ENCODE data around the gene PPARA.

Gene PPARA

GRCh38 chr22:46153930-46154329, 3.6 kb downstream of the PPARA start:
- no peak overlapping the region for H3K4me3 ChIP-seq (ENCODE audit: low read length)
- no peak for TF ChIP-seq ZNF274 (IDR thresholded peaks at IDR 0.05; ENCODE audit: low read depth, low read length)

- no peak for TF ChIP-seq ZNF274 (IDR thresholded peaks at IDR 0.05; ENCODE audit: low read depth, low read length)
- H3K4me3 ChIP-seq (ENCODE audit: low read length): no peak overlapping the region
These were observed 5.7 kb downstream of the PPARA start for GRCh38 chr22:46156031-46156430.

- TF ChIP-seq ZNF274 (IDR thresholded peaks at IDR 0.05; ENCODE audit: low read depth, low read length): no peak
- H3K4me3 ChIP-seq (ENCODE audit: low read length): no peak overlapping the region
These were observed 8.0 kb downstream of the PPARA start for GRCh38 chr22:46158283-46158682.

GRCh38 chr22:46159212-46159611, 8.9 kb downstream of the PPARA start:
- TF ChIP-seq ZNF274 (IDR thresholded peaks at IDR 0.05; ENCODE audit: low read depth, low read length): no peak
- H3K4me3 ChIP-seq (ENCODE audit: low read length): no peak overlapping the region

GRCh38 chr22:46159777-46160176, 9.5 kb downstream of the PPARA start:
- TF ChIP-seq ZNF274 (IDR thresholded peaks at IDR 0.05; ENCODE audit: low read depth, low read length): no peak
- no peak overlapping the region for H3K4me3 ChIP-seq (ENCODE audit: low read length)

GRCh38 chr22:46162285-46162684, 12.0 kb downstream of the PPARA start:
- no peak for TF ChIP-seq ZNF274 (IDR thresholded peaks at IDR 0.05; ENCODE audit: low read depth, low read length)
- H3K4me3 ChIP-seq (ENCODE audit: low read length): no peak overlapping the region

- no peak for TF ChIP-seq ZNF274 (IDR thresholded peaks at IDR 0.05; ENCODE audit: low read depth, low read length)
These were observed 12.6 kb downstream of the PPARA start for GRCh38 chr22:46162771-46163556.

GRCh38 chr22:46163557-46163888, 13.2 kb downstream of the PPARA start:
- TF ChIP-seq ZNF274 (IDR thresholded peaks at IDR 0.05; ENCODE audit: low read depth, low read length): no peak
- no peak overlapping the region for H3K4me3 ChIP-seq (ENCODE audit: low read length)

More at GRCh38 chr22:46162771-46163556, 12.6 kb downstream of the PPARA start:
- H3K4me3 ChIP-seq (ENCODE audit: low read length): no peak overlapping the region

- no peak for TF ChIP-seq ZNF274 (IDR thresholded peaks at IDR 0.05; ENCODE audit: low read depth, low read length)
- H3K4me3 ChIP-seq (ENCODE audit: low read length): no peak overlapping the region
These were observed 15.7 kb downstream of the PPARA start for GRCh38 chr22:46165977-46166376.

- H3K4me3 ChIP-seq (ENCODE audit: low read length): no peak overlapping the region
- TF ChIP-seq ZNF274 (IDR thresholded peaks at IDR 0.05; ENCODE audit: low read depth, low read length): no peak
These were observed 19.3 kb downstream of the PPARA start for GRCh38 chr22:46169628-46170027.

GRCh38 chr22:46171940-46172339, 21.6 kb downstream of the PPARA start:
- TF ChIP-seq ZNF274 (IDR thresholded peaks at IDR 0.05; ENCODE audit: low read depth, low read length): no peak
- no peak overlapping the region for H3K4me3 ChIP-seq (ENCODE audit: low read length)

- TF ChIP-seq ZNF274 (IDR thresholded peaks at IDR 0.05; ENCODE audit: low read depth, low read length): no peak
- H3K4me3 ChIP-seq (ENCODE audit: low read length): no peak overlapping the region
These were observed 22.3 kb downstream of the PPARA start for GRCh38 chr22:46172522-46173110.

GRCh38 chr22:46173152-46173551, 22.8 kb downstream of the PPARA start:
- H3K4me3 ChIP-seq (ENCODE audit: low read length): no peak overlapping the region
- TF ChIP-seq ZNF274 (IDR thresholded peaks at IDR 0.05; ENCODE audit: low read depth, low read length): no peak

- TF ChIP-seq ZNF274 (IDR thresholded peaks at IDR 0.05; ENCODE audit: low read depth, low read length): no peak
- no peak overlapping the region for H3K4me3 ChIP-seq (ENCODE audit: low read length)
These were observed 25.3 kb downstream of the PPARA start for GRCh38 chr22:46175631-46176030.

GRCh38 chr22:46176508-46177003, 26.2 kb downstream of the PPARA start:
- H3K4me3 ChIP-seq (ENCODE audit: low read length): no peak overlapping the region
- TF ChIP-seq ZNF274 (IDR thresholded peaks at IDR 0.05; ENCODE audit: low read depth, low read length): no peak

All from GM08714 (cell line).